ENCODE data around the gene TGIF1. TPM values are rescaled to one million over a fixed set of nuclear protein-coding genes. Genes with fewer than 3 reads are reported as not detected.

TGIF1 gene
- total and polyA plus RNA-seq, 10 of the 15 experiments (the other 5 are each of a cell fraction or from before 2014, with no cell fraction given) = 1.8 to 8.5 (median 6.4) TPM

GRCh38 chr18:3482258-3482657 lies 32.3 kb downstream of the TGIF1 start:
- TF ChIP-seq NFYB (IDR thresholded peaks at IDR 0.05; ENCODE audit: insufficient read depth, low read depth, low read length) (no peak), TCF12 (IDR thresholded peaks at IDR 0.05; ENCODE audit: low read depth, low read length) (no peak)
- ChIA-PET SMC1A (ENCODE audit: uncharacterized antibody, unreplicated experiment) (interaction anchor here (0.6 to 2.5 kb wide), 9 partner anchors 9 to 78 kb away, joined by 3 to 10 read pairs (median 3); no protein-coding TSS in a partner anchor), RAD21 (ENCODE audit: unreplicated experiment) (interaction anchor here (1.0 to 1.2 kb wide), 2 partner anchors 27 to 44 kb away, joined by 3 to 4 read pairs; no protein-coding TSS in a partner anchor), CTCF (interaction anchor here (0.8 to 3.0 kb wide), 10 partner anchors 9 to 184 kb away, joined by 3 to 11 read pairs (median 5); no protein-coding TSS in a partner anchor), POLR2A (no interaction called here)
- no peaks in the 10 kb centered on the region for H3K79me2 ChIP-seq (ENCODE audit: control insufficient read depth, insufficient read depth, low read length)
- BruUV-seq (replicated peaks) = no TSS peak
- ATAC-seq (no peak), DNase-seq (ENCODE audit: low read depth, low spot score) (no peak), FAIRE-seq (no peak)
- no peaks in the 10 kb centered on the region for H3K9me3 ChIP-seq (replicated peaks; ENCODE audit: control insufficient read depth, insufficient read depth, low read length)
- H3K36me3 ChIP-seq (ENCODE audit: control insufficient read depth in 2 of 2, insufficient read depth in 2 of 2, low read length in 1 of 2) = no peaks in the 10 kb centered on the region
- H3K4me1 ChIP-seq (ENCODE audit: control insufficient read depth, insufficient read depth, low read length) = no peaks in the 10 kb centered on the region
- in situ Hi-C loops (cut with MboI) (no loop called here), intact Hi-C loops (cut with micrococcal nuclease; ENCODE audit: unreplicated experiment) (no loop called here)
- H3K27ac ChIP-seq (ENCODE audit: control insufficient read depth, insufficient read depth) = no peak overlapping the region
- H3K27me3 ChIP-seq (replicated peaks in 1 of 2; ENCODE audit: control insufficient read depth in 2 of 2, insufficient read depth in 2 of 2, low read length in 1 of 2) = peaks cover 0 to 2% of the 10 kb centered on the region in 2 experiments; a peak in 2 of 4 replicates
- no peak overlapping the region for H3K4me2 ChIP-seq (ENCODE audit: control insufficient read depth, insufficient read depth)
- no peaks in the 10 kb centered on the region for H4K20me1 ChIP-seq (ENCODE audit: control insufficient read depth, insufficient read depth)
- H2AFZ ChIP-seq (ENCODE audit: control insufficient read depth, low read depth, low read length) = no peak overlapping the region
- H3K4me3 ChIP-seq = no peak overlapping the region
- no peak overlapping the region for H3K9ac ChIP-seq (ENCODE audit: control insufficient read depth, insufficient read depth, low read length)
- 62% methylated on average over 3 of the region's 3 CpGs for WGBS (ENCODE audit: insufficient coverage, insufficient replicate concordance, low lambda C conversion rate, missing lambda C conversion rate)

- POLR2A ChIA-PET = interaction anchor here (0.6 to 1.1 kb wide), 4 partner anchors 8 to 99 kb away, joined by 3 to 4 read pairs (median 3); no protein-coding TSS in a partner anchor
- no TSS peak for BruUV-seq (replicated peaks)
- no peak overlapping the region for H2AFZ ChIP-seq (ENCODE audit: control insufficient read depth, low read depth, low read length)
- SMC1A ChIA-PET (ENCODE audit: uncharacterized antibody, unreplicated experiment) = interaction anchor here (0.6 to 1.6 kb wide), 6 partner anchors 9 to 207 kb away, joined by 3 to 5 read pairs (median 4); no protein-coding TSS in a partner anchor
- no peak overlapping the region for H3K27ac ChIP-seq (ENCODE audit: control insufficient read depth, insufficient read depth)
- 7% methylated on average over 9 of the region's 9 CpGs for WGBS (ENCODE audit: insufficient coverage, insufficient replicate concordance, low lambda C conversion rate, missing lambda C conversion rate)
- in situ Hi-C loops (cut with MboI) (no loop called here), intact Hi-C loops (cut with micrococcal nuclease; ENCODE audit: unreplicated experiment) (no loop called here)
- H3K79me2 ChIP-seq (ENCODE audit: control insufficient read depth, insufficient read depth, low read length) = no peaks in the 10 kb centered on the region
- H3K9ac ChIP-seq (ENCODE audit: control insufficient read depth, insufficient read depth, low read length) = no peak overlapping the region
- RAD21 ChIA-PET (ENCODE audit: unreplicated experiment) = interaction anchor here (0.9 kb wide), 1 partner anchor 157 kb away, joined by 3 read pairs; no protein-coding TSS in a partner anchor
- H3K36me3 ChIP-seq (ENCODE audit: control insufficient read depth in 2 of 2, insufficient read depth in 2 of 2, low read length in 1 of 2) = no peaks in the 10 kb centered on the region
- peak; percentile 80 for ATAC-seq
- H3K27me3 ChIP-seq (replicated peaks in 1 of 2; ENCODE audit: control insufficient read depth in 2 of 2, insufficient read depth in 2 of 2, low read length in 1 of 2) = no peaks in the 10 kb centered on the region; a peak in 1 of 4 replicates
- CTCF ChIA-PET = interaction anchor here (0.6 to 1.5 kb wide), 5 partner anchors 28 to 100 kb away, joined by 3 to 4 read pairs (median 3); no protein-coding TSS in a partner anchor
- FAIRE-seq = no peak
- H3K4me1 ChIP-seq (ENCODE audit: control insufficient read depth, insufficient read depth, low read length) = no peaks in the 10 kb centered on the region
- no peak for DNase-seq (ENCODE audit: low read depth, low spot score)
- H3K4me3 ChIP-seq = no peak overlapping the region
- H3K4me2 ChIP-seq (ENCODE audit: control insufficient read depth, insufficient read depth) = no peak overlapping the region
- H3K9me3 ChIP-seq (replicated peaks; ENCODE audit: control insufficient read depth, insufficient read depth, low read length) = no peaks in the 10 kb centered on the region
- H4K20me1 ChIP-seq (ENCODE audit: control insufficient read depth, insufficient read depth) = no peaks in the 10 kb centered on the region
- TF ChIP-seq BACH1 (IDR thresholded peaks at IDR 0.05; ENCODE audit: borderline replicate concordance) (no peak), ZNF217 (IDR thresholded peaks at IDR 0.05) (no peak), NKRF (conservative IDR thresholded peaks at IDR 0.05) (no peak), RUNX3 (IDR thresholded peaks at IDR 0.05; ENCODE audit: low read length) (peak; percentile 83), ETV6 (conservative IDR thresholded peaks at IDR 0.05 in 1 of 2, IDR thresholded peaks at IDR 0.05 in 1 of 2; ENCODE audit: borderline replicate concordance in 1 of 2, low read depth in 1 of 2) (peak in 1 of 2 experiments; percentile 39; a peak in 1 of 4 replicates), NFXL1 (IDR thresholded peaks at IDR 0.05; ENCODE audit: borderline replicate concordance) (no peak), HDGF (IDR thresholded peaks at IDR 0.05) (no peak), FOS (IDR thresholded peaks at IDR 0.05; ENCODE audit: borderline replicate concordance, extremely low read depth, insufficient read length) (no peak)
- TF ChIP-seq, protein P1, sequence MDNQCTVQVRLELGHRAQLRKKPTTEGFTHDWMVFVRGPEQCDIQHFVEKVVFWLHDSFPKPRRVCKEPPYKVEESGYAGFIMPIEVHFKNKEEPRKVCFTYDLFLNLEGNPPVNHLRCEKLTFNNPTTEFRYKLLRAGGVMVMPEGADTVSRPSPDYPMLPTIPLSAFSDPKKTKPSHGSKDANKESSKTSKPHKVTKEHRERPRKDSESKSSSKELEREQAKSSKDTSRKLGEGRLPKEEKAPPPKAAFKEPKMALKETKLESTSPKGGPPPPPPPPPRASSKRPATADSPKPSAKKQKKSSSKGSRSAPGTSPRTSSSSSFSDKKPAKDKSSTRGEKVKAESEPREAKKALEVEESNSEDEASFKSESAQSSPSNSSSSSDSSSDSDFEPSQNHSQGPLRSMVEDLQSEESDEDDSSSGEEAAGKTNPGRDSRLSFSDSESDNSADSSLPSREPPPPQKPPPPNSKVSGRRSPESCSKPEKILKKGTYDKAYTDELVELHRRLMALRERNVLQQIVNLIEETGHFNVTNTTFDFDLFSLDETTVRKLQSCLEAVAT (IDR thresholded peaks at IDR 0.05) = no peak
Measured at GRCh38 chr18:3485153-3486149, 35.5 kb downstream of the TGIF1 start.

Measured in GM12878 (cell line).